SK-N-MC (cell line): ENCODE data around the gene SIDT1.

ENCODE experiments used
- DNase-seq: peaks from one replicate; pipeline ENCODE4 v3.0.0-alpha.2; 2011; ENCODE audit warnings: low read depth, low spot score
- H3K27ac ChIP-seq: fragments of 200-600 bp; sonication (generic); 2 replicates; pipeline ENCODE4 v1.5.1; 2016; ENCODE audit warnings: mixed run types
- H3K36me3 ChIP-seq: fragments of 200-600 bp; sonication (generic); 2 replicates; pipeline ENCODE4 v1.6.1; 2017; ENCODE audit warnings: antibody characterized with exemption, low read length, mixed read lengths; ENCODE audit not compliant: insufficient read depth
- H3K4me3 ChIP-seq: fragments of 200-600 bp; sonication (generic); 2 replicates; pipeline ENCODE4 v1.5.1; 2016
- H3K9ac ChIP-seq: fragments of 200-600 bp; sonication (generic); 2 replicates; pipeline ENCODE4 v1.8.0; 2017; ENCODE audit warnings: mixed run types, mixed read lengths; ENCODE audit not compliant: insufficient read length
- H3K9me3 ChIP-seq: fragments of 200-600 bp; sonication (generic); 2 replicates; pipeline ENCODE4 v1.6.1; 2017; ENCODE audit warnings: low read depth, mild to moderate bottlenecking, antibody characterized with exemption, low read length, moderate library complexity, mixed read lengths
- EZH2 ChIP-seq: fragments of 200-600 bp; sonication (generic); IDR thresholded peaks from one replicate; pipeline ENCODE4 v1.6.1; 2017; ENCODE audit warnings: antibody characterized with exemption
- FOXP2 ChIP-seq: optimal IDR thresholded peaks from 2 replicates; pipeline ENCODE3; 2011; ENCODE audit warnings: mild to moderate bottlenecking, moderate library complexity; ENCODE audit not compliant: insufficient read depth; ENCODE audit errors: extremely low read length, control extremely low read depth
- POLR2AphosphoS5 ChIP-seq: IDR thresholded peaks from 2 replicates; pipeline ENCODE4 v1.6.1; 2012; ENCODE audit warnings: mild to moderate bottlenecking, low read depth, low read length, borderline replicate concordance

The SIDT1 gene

DNA sequence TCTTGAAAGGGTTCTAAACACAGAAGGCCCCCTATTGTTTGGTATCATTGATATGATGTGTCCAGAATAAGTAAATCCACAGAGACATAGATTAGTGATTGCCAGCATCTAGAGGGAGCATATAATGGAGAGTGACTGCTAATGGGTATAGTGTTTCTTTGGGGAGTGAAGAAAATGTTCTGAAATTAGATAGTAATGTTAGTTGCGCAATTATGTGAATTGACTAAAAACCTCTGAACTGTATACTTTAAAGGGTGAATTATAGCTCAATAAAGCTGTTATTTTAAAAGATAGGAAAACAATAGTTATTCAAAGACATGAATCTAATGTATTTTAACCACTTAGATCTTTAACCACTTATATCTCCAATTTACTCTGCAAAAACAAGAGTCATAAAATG, 23.4 kb upstream of the SIDT1 start:
- Histone ChIP-seq H3K36me3 (peaks cover 6% of the 10 kb centered on the region; the same call in 1 of the 2 replicates), H3K4me3 (no peak overlapping the region), H3K9me3 (0 out of 2 replicates have a peak, but pooled peaks cover 5% of the 10 kb centered on the region), H3K9ac (no peak overlapping the region), H3K27ac (no peak overlapping the region)
- TF ChIP-seq POLR2AphosphoS5 (no peak), EZH2 (no peak), FOXP2 (no peak)
- DNase-seq = no peak

DNA sequence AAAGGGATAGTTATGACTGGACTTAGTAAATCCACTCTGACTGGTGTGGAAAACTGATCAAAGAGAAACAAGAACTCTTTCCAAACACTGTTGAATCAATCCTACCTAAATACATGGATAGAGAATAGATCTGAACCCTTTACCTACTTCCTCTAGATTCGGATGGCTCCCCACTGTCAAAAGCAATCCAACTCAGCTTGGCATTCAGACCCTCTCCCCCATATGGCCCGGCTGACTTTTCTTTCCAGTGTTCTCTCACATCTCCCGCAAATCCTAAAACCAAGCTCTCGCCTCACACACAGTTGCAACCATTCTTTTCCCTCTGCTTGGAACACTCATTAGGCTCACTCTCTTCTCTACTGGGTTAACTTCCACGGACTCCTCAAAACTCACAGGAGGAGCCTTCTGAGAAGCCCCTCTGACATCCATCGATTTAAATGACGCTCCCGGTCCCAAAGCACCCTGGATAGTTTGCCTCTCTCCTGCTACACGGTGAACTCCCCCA, 18.0 kb upstream of the SIDT1 start:
- Histone ChIP-seq H3K4me3 (peak overlapping the region; percentile 97), H3K9me3 (0 out of 2 replicates have a peak, but pooled peaks cover 5% of the 10 kb centered on the region), H3K9ac (peak overlapping the region; percentile 83), H3K36me3 (no peaks in the 10 kb centered on the region), H3K27ac (peak overlapping the region; percentile 77)
- no peak for DNase-seq
- TF ChIP-seq EZH2 (no peak), FOXP2 (no peak), POLR2AphosphoS5 (no peak)

DNA sequence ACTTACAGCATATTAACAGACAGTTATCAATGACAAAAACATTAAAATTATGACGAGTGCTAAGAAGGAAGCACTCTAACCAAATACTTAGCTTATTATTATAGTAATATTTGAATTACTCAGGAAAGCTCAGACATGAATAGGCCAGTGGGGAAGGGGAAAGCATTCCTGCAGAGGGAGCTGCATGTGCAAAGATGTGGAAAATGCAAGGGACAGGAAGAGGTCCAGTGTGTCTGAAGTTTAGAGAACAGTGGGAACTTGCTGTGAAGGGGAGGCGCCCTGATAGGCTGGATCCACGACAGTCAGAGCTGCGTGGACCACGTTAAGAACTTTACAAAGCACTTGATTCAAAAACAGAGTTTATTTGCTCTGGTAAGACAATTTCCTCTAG, 16.2 kb upstream of the SIDT1 start:
- no peak for DNase-seq
- H3K36me3 ChIP-seq = no peaks in the 10 kb centered on the region
- H3K9me3 ChIP-seq = no peaks in the 10 kb centered on the region
- TF ChIP-seq EZH2 (no peak), FOXP2 (no peak), POLR2AphosphoS5 (no peak)
- no peak overlapping the region for H3K27ac ChIP-seq
- H3K4me3 ChIP-seq = peak overlapping the region; percentile 97
- H3K9ac ChIP-seq = no peak overlapping the region

DNA sequence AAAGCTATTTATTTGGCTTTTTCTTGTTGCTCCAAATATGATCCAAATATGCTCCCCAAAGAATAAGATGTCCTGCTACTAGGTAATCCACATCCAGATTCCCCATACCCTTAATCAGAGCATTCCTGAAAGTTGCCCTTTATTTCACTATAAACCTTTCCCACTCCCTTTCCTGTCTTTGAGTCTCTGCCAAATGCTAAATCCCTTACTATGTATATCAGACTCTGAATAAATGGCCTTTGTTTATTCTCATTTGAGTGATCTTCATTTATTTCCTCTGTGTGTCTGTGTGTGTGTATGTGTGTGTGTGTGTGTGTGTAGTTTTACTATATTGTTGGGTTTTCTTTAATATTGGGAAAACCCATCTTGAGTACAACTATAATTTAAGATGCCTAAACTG, 10.4 kb upstream of the SIDT1 start:
- no peak for TF ChIP-seq POLR2AphosphoS5
- no peak for TF ChIP-seq EZH2
- no peak for TF ChIP-seq FOXP2
- Histone ChIP-seq H3K9me3 (no peaks in the 10 kb centered on the region), H3K4me3 (no peak overlapping the region), H3K9ac (no peak overlapping the region), H3K36me3 (no peaks in the 10 kb centered on the region), H3K27ac (no peak overlapping the region)
- no peak for DNase-seq

DNA sequence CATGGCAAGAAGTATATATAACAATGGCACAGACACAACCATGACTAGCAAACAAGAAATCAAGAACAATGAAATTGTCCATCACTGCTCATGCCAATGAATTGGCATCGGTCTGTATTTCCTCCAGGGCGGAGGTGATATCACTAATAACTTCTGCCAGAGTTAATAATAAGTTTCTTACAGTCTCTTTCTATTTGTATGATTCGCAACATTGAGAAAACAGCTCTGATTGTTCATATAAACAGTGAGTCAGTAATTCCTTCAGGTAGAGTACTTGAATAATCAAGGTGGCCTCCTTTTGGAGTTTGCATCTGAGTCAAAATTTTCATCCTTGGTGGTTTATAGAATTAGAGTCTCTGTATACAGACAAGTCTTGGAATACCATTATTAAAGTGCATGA, 9.1 kb upstream of the SIDT1 start:
- TF ChIP-seq EZH2 = no peak
- no peak for TF ChIP-seq POLR2AphosphoS5
- no peak for TF ChIP-seq FOXP2
- DNase-seq = no peak

DNA sequence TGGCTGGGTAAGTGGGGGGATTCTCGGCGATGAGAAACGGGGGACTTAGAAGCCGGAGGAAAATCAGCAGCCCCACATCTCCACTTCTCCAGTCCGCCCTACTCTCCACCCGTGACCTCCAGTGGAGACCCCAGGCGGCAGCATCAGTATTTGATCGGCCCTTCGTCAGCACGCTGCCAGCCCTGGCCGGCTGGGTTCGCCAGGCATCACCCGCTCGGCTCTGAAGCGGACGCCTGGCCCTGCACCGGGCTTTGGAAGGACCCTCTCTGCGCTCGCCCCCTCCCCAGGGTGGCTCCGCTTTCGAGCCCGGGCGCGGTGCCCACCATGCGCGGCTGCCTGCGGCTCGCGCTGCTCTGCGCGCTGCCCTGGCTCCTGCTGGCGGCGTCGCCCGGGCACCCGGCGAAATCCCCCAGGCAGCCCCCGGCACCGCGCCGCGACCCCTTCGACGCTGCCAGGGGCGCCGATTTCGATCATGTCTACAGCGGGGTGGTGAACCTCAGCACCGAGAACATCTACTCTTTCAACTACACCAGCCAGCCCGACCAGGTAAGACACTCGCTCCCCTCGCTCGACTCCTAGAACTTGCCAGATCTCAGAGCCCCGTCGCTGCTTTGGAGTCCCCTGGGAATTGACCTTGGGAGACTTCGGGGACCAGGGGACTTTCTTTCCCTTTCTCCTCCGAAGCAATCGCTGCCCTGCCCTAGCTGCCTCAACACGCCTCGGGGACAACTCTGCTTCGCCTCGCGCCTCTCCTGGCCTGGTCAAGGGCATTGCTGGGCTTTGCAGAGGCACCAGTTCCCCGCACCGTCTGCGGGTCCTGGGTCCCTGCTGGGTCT, 561 bp downstream of the SIDT1 start:
- H3K4me3 ChIP-seq = peak overlapping the region; percentile 64
- H3K36me3 ChIP-seq = no peaks in the 10 kb centered on the region
- DNase-seq = no peak
- no peak overlapping the region for H3K27ac ChIP-seq
- no peak overlapping the region for H3K9ac ChIP-seq
- no peaks in the 10 kb centered on the region for H3K9me3 ChIP-seq
- no peak for TF ChIP-seq POLR2AphosphoS5
- no peak for TF ChIP-seq FOXP2
- no peak for TF ChIP-seq EZH2

More for the DNA sequence above, 9.1 kb upstream of the SIDT1 start:
- Histone ChIP-seq H3K27ac (no peak overlapping the region), H3K9ac (no peak overlapping the region), H3K9me3 (no peaks in the 10 kb centered on the region), H3K4me3 (no peak overlapping the region), H3K36me3 (no peaks in the 10 kb centered on the region)

DNA sequence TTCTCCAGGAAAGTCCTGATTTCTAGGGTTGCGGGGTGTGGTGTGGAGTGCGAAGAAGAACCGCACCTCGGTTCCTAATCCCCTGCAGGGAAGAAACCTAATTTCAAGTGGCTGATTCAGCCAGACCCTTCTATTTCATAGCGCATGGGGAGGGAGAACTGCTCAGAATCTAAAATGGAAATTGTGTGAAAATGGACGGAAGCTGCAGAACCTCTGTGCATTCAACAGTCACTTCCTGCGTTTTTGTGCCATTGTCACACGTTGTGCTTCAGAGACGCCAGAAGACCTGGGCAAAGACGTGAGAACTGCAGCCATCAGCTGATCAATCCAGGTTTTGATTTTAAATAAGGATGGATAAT, 1.2 kb downstream of the SIDT1 start:
- no peak for DNase-seq
- peak overlapping the region; percentile 64 for H3K4me3 ChIP-seq
- H3K27ac ChIP-seq = no peak overlapping the region
- TF ChIP-seq FOXP2 = no peak
- no peak for TF ChIP-seq EZH2
- TF ChIP-seq POLR2AphosphoS5 = no peak
- H3K9me3 ChIP-seq = no peaks in the 10 kb centered on the region
- no peaks in the 10 kb centered on the region for H3K36me3 ChIP-seq
- H3K9ac ChIP-seq = no peak overlapping the region

DNA sequence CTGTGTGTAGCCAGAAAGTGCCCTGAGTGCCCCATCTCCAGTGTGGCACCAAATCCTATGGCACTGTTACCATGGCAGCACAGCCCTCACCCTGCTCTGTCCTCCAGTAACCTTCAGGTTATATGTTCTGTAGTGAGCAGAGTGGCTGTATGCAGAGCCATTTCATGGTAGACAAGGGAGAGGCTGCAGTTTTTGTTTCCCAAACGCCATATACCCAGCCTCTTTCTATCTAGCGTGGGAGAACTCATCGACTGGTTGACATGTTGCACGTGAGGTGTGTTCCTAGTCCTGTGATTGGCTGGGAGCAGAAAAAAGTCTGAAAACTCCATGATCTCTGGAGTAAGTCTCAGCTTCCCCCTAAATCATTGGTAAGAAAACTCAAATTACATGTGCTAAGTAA, 2.0 kb downstream of the SIDT1 start:
- Histone ChIP-seq H3K9me3 (no peaks in the 10 kb centered on the region), H3K36me3 (no peaks in the 10 kb centered on the region), H3K9ac (no peak overlapping the region), H3K4me3 (no peak overlapping the region), H3K27ac (no peak overlapping the region)
- no peak for DNase-seq
- TF ChIP-seq POLR2AphosphoS5 (no peak), EZH2 (no peak), FOXP2 (no peak)

DNA sequence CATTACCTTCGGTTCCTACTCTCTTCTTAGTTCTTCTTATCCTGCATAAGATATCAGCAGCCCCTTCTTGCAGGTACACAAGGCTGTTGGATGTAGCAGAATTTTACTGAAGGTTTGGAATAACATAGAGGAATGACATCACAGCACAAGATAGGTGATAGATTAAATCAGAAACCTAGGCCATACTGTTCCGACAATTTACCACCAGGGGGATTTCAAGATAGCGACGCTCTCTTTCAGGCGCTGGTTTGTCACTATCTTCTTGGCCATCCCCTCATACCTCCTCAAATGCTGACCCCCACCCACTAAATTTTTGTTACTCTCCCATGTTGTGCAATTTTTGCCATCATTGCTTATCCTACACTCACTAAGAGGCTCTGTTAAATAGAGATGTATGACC, 3.5 kb downstream of the SIDT1 start:
- H3K36me3 ChIP-seq = no peaks in the 10 kb centered on the region
- no peaks in the 10 kb centered on the region for H3K9me3 ChIP-seq
- no peak overlapping the region for H3K9ac ChIP-seq
- no peak for TF ChIP-seq FOXP2
- no peak for TF ChIP-seq POLR2AphosphoS5
- no peak for TF ChIP-seq EZH2
- no peak overlapping the region for H3K4me3 ChIP-seq
- no peak overlapping the region for H3K27ac ChIP-seq
- DNase-seq = no peak
